Stimulated activated CD4-positive, alpha-beta T cell treated with anti-CD3 and anti-CD28 coated beads, Interleukin-4, amount 100 ng/mL, for 4 hours (primary cell): ENCODE results near the gene KCNK13.
"Not testable (repeated sequence)": the region's sequence is repeated elsewhere in the genome, so short reads cannot be mapped to it uniquely, and the experiment has no call there.

Experiments
- DNase-seq, 2 experiments: peaks; one replicate each; pipeline ENCODE4 v3.0.0-alpha.2; 2020

The KCNK13 gene

GRCh38 chr14:90061685-90062126 lies at the start of gene KCNK13:
Gene KCNK13 (plus strand): TSS chr14:90061994. CDS start chr14:90062206, 212 bp downstream.
- DNase-seq: no peak

GRCh38 chr14:90017371-90017770 lies 44.4 kb upstream of the KCNK13 start:
- no peak for DNase-seq

- no peak for DNase-seq
These were observed 41.8 kb upstream of the KCNK13 start for GRCh38 chr14:90019824-90020523.

- DNase-seq: no peak
These were observed 38.5 kb upstream of the KCNK13 start for GRCh38 chr14:90023176-90023896.

GRCh38 chr14:90024910-90025309 lies 36.9 kb upstream of the KCNK13 start:
- DNase-seq: no peak

GRCh38 chr14:90026608-90027007 lies 35.2 kb upstream of the KCNK13 start:
- DNase-seq: not testable (repeated sequence)

- no peak for DNase-seq
These were observed 34.0 kb upstream of the KCNK13 start for GRCh38 chr14:90027842-90028241.

- no peak for DNase-seq
These were observed 27.6 kb upstream of the KCNK13 start for GRCh38 chr14:90034156-90034555.

- no peak for DNase-seq
These were observed 26.8 kb upstream of the KCNK13 start for GRCh38 chr14:90034835-90035525.

- DNase-seq: no peak
These were observed 22.4 kb upstream of the KCNK13 start for GRCh38 chr14:90039253-90040010.

- no peak for DNase-seq
These were observed 21.4 kb upstream of the KCNK13 start for GRCh38 chr14:90040411-90040810.

- DNase-seq: peak in 1 of 2 experiments; percentile 21
These were observed 19.1 kb upstream of the KCNK13 start for GRCh38 chr14:90042496-90043252.

GRCh38 chr14:90045616-90046015 lies 16.2 kb upstream of the KCNK13 start:
- no peak for DNase-seq

- no peak for DNase-seq
These were observed 12.4 kb upstream of the KCNK13 start for GRCh38 chr14:90049390-90049789.

- DNase-seq: no peak
These were observed 11.5 kb upstream of the KCNK13 start for GRCh38 chr14:90050271-90050670.

GRCh38 chr14:90053044-90053443 lies 8.8 kb upstream of the KCNK13 start:
- no peak for DNase-seq

- DNase-seq: no peak
These were observed 7.0 kb upstream of the KCNK13 start for GRCh38 chr14:90054803-90055202.

- DNase-seq: no peak
These were observed 5.0 kb upstream of the KCNK13 start for GRCh38 chr14:90056826-90057225.

GRCh38 chr14:90058876-90059458 lies 2.8 kb upstream of the KCNK13 start:
- DNase-seq: no peak

GRCh38 chr14:90060312-90060964 lies 1.4 kb upstream of the KCNK13 start:
- peak; percentile 51 to 59 for DNase-seq
